Stomach smooth muscle (tissue), 2 donors: ENCODE measurements around the gene LPXN.

ENCODE experiments used
- H3K27ac ChIP-seq: one replicate; pipeline ENCODE4 v1.7.0; 2013; ENCODE audit warnings: mild to moderate bottlenecking, low read length, inconsistent platforms
- H3K27me3 ChIP-seq, 2 donors: one replicate each; pipeline ENCODE4 v1.7.0; 2013; ENCODE audit warnings: low read length in 2 of 2; ENCODE audit not compliant: insufficient read depth in 2 of 2, control insufficient read depth in 1 of 2
- H3K36me3 ChIP-seq, 2 donors: one replicate each; pipeline ENCODE4 v1.7.0; 2013; ENCODE audit warnings: low read length in 2 of 2; ENCODE audit not compliant: control insufficient read depth in 2 of 2, insufficient read depth in 2 of 2
- H3K4me1 ChIP-seq: one replicate; pipeline ENCODE4 v1.7.0; 2013; ENCODE audit warnings: low read length; ENCODE audit not compliant: control insufficient read depth, insufficient read depth
- H3K4me3 ChIP-seq, 2 donors: one replicate each; pipeline ENCODE4 v1.7.0; 2013; ENCODE audit warnings: low read length in 2 of 2
- H3K9ac ChIP-seq, 2 donors: one replicate each; pipeline ENCODE4 v1.7.0; 2013; ENCODE audit warnings: low read length in 2 of 2, mild to moderate bottlenecking in 1 of 2
- H3K9me3 ChIP-seq, 2 donors: one replicate each; pipeline ENCODE4 v1.7.0; 2013; ENCODE audit warnings: low read length in 2 of 2; ENCODE audit not compliant: control insufficient read depth in 2 of 2
- donor health status: healthy.
- donor health status: Pancreatic carcinoma.

The LPXN gene

GRCh38 chr11:58606930-58607714, 31.5 kb upstream of the LPXN start:
- Histone ChIP-seq H3K9me3 (no peaks in the 10 kb centered on the region), H3K27me3 (no peaks in the 10 kb centered on the region), H3K4me1 (no peaks in the 10 kb centered on the region), H3K4me3 (no peak overlapping the region), H3K27ac (no peak overlapping the region), H3K9ac (no peak overlapping the region), H3K36me3 (peaks cover 7 to 25% of the 10 kb centered on the region in 2 donors)

- no peaks in the 10 kb centered on the region for H3K27me3 ChIP-seq
- H3K27ac ChIP-seq: no peak overlapping the region
- no peaks in the 10 kb centered on the region for H3K4me1 ChIP-seq
Observed at GRCh38 chr11:58600510-58600909, 24.9 kb upstream of the LPXN start.

GRCh38 chr11:58597486-58598144, 22.0 kb upstream of the LPXN start:
- H3K4me3 ChIP-seq: no peak overlapping the region

More at GRCh38 chr11:58600510-58600909, 24.9 kb upstream of the LPXN start:
- H3K9ac ChIP-seq: no peak overlapping the region
- H3K4me3 ChIP-seq: no peak overlapping the region
- no peaks in the 10 kb centered on the region for H3K9me3 ChIP-seq
- peaks cover 0 to 3% of the 10 kb centered on the region in 2 donors for H3K36me3 ChIP-seq

GRCh38 chr11:58596621-58597020, 21.0 kb upstream of the LPXN start:
- Histone ChIP-seq H3K4me1 (no peaks in the 10 kb centered on the region), H3K27ac (no peak overlapping the region)

More at GRCh38 chr11:58597486-58598144, 22.0 kb upstream of the LPXN start:
- Histone ChIP-seq H3K27ac (no peak overlapping the region), H3K36me3 (peaks cover 2% of the 10 kb centered on the region in 2 donors), H3K4me1 (no peaks in the 10 kb centered on the region), H3K27me3 (no peaks in the 10 kb centered on the region), H3K9me3 (no peaks in the 10 kb centered on the region), H3K9ac (no peak overlapping the region)

GRCh38 chr11:58594826-58595225, 19.2 kb upstream of the LPXN start:
- H3K4me3 ChIP-seq: no peak overlapping the region
- no peaks in the 10 kb centered on the region for H3K9me3 ChIP-seq
- H3K27ac ChIP-seq: no peak overlapping the region
- no peak overlapping the region for H3K9ac ChIP-seq
- H3K4me1 ChIP-seq: no peaks in the 10 kb centered on the region
- H3K27me3 ChIP-seq: no peaks in the 10 kb centered on the region
- H3K36me3 ChIP-seq: peaks cover 2% of the 10 kb centered on the region in 2 donors

More at GRCh38 chr11:58596621-58597020, 21.0 kb upstream of the LPXN start:
- Histone ChIP-seq H3K36me3 (peaks cover 2% of the 10 kb centered on the region in 2 donors), H3K4me3 (no peak overlapping the region), H3K9ac (no peak overlapping the region), H3K27me3 (no peaks in the 10 kb centered on the region), H3K9me3 (no peaks in the 10 kb centered on the region)

- Histone ChIP-seq H3K27ac (no peak overlapping the region), H3K4me3 (no peak overlapping the region), H3K9ac (no peak overlapping the region), H3K27me3 (no peaks in the 10 kb centered on the region), H3K36me3 (peaks cover 2% of the 10 kb centered on the region in 2 donors), H3K9me3 (no peaks in the 10 kb centered on the region), H3K4me1 (no peaks in the 10 kb centered on the region)
Observed at GRCh38 chr11:58592760-58593472, 17.3 kb upstream of the LPXN start.

GRCh38 chr11:58591659-58592058, 16.0 kb upstream of the LPXN start:
- Histone ChIP-seq H3K36me3 (peaks cover 2% of the 10 kb centered on the region in 2 donors), H3K9me3 (no peaks in the 10 kb centered on the region), H3K4me3 (no peak overlapping the region), H3K27me3 (no peaks in the 10 kb centered on the region), H3K9ac (no peak overlapping the region), H3K4me1 (no peaks in the 10 kb centered on the region), H3K27ac (no peak overlapping the region)

GRCh38 chr11:58586998-58587397, 11.3 kb upstream of the LPXN start:
- no peak overlapping the region for H3K9ac ChIP-seq
- H3K36me3 ChIP-seq: no peaks in the 10 kb centered on the region
- no peaks in the 10 kb centered on the region for H3K27me3 ChIP-seq
- H3K4me1 ChIP-seq: no peaks in the 10 kb centered on the region
- no peak overlapping the region for H3K27ac ChIP-seq
- no peaks in the 10 kb centered on the region for H3K9me3 ChIP-seq
- no peak overlapping the region for H3K4me3 ChIP-seq

GRCh38 chr11:58582437-58582836, 6.8 kb upstream of the LPXN start:
- Histone ChIP-seq H3K36me3 (no peaks in the 10 kb centered on the region), H3K4me3 (no peak overlapping the region), H3K4me1 (peaks cover 5% of the 10 kb centered on the region), H3K27me3 (no peaks in the 10 kb centered on the region), H3K9ac (no peak overlapping the region), H3K9me3 (no peaks in the 10 kb centered on the region), H3K27ac (no peak overlapping the region)

GRCh38 chr11:58580311-58580710, 4.7 kb upstream of the LPXN start:
- peak overlapping the region; percentile 96 to 97 for H3K4me3 ChIP-seq
- peak overlapping the region; percentile 97 for H3K27ac ChIP-seq
- H3K4me1 ChIP-seq: peaks cover 10% of the 10 kb centered on the region
- H3K27me3 ChIP-seq: no peaks in the 10 kb centered on the region
- H3K36me3 ChIP-seq: peaks cover 0 to 2% of the 10 kb centered on the region in 2 donors
- peak overlapping the region; percentile 91 to 95 for H3K9ac ChIP-seq
- H3K9me3 ChIP-seq: no peaks in the 10 kb centered on the region
